ENCODE results near the gene MACROD1. TPM values are rescaled to one million over a fixed set of nuclear protein-coding genes. Genes with fewer than 3 reads are reported as not detected.

The MACROD1 gene
- polyA plus RNA-seq, 2 donors = 25.6 to 75.6 TPM

DNA sequence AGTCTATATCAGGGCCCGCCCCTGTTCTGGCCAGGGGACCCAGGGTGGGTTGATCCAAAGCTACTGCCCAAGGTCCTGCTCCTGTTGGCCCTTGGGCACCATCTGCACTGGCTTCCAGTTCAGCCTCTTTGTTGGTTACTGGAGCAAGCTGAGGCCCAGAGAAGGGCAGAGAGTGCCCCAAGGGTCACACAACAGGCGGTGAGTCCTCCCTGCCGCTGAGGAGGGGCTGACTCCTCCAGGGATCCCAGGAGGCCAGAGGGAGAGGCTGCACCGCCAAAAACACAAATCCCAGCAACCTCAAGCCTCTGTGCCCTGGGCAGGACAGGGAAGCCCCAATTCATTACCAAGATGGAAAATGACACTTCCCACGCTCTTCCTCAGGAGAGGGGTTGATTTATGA is 61.3 kb downstream of the MACROD1 start:
- Histone ChIP-seq H3K36me3 (ENCODE audit: control insufficient read depth in 2 of 2, insufficient read depth in 2 of 2, low read length in 1 of 2) (no peaks in the 10 kb centered on the region), H3K4me3 (ENCODE audit: low read depth in 1 of 2, low read length in 2 of 2) (no peak overlapping the region), H3K4me1 (ENCODE audit: control insufficient read depth in 2 of 2, insufficient read depth in 2 of 2, low read length in 1 of 2) (peaks cover 0 to 2% of the 10 kb centered on the region in 2 donors), H3K9me3 (ENCODE audit: control insufficient read depth in 2 of 2, insufficient read depth in 1 of 2, low read depth in 1 of 2, low read length in 1 of 2) (no peaks in the 10 kb centered on the region), H3K27ac (ENCODE audit: low read depth in 2 of 2, low read length in 1 of 2) (no peak overlapping the region), H3K27me3 (ENCODE audit: control insufficient read depth in 1 of 2, insufficient read depth in 2 of 2, low read length in 2 of 2) (no peaks in the 10 kb centered on the region)
- 89 to 91% methylated on average over 5 of the region's 5 CpGs for WGBS, 2 donors

DNA sequence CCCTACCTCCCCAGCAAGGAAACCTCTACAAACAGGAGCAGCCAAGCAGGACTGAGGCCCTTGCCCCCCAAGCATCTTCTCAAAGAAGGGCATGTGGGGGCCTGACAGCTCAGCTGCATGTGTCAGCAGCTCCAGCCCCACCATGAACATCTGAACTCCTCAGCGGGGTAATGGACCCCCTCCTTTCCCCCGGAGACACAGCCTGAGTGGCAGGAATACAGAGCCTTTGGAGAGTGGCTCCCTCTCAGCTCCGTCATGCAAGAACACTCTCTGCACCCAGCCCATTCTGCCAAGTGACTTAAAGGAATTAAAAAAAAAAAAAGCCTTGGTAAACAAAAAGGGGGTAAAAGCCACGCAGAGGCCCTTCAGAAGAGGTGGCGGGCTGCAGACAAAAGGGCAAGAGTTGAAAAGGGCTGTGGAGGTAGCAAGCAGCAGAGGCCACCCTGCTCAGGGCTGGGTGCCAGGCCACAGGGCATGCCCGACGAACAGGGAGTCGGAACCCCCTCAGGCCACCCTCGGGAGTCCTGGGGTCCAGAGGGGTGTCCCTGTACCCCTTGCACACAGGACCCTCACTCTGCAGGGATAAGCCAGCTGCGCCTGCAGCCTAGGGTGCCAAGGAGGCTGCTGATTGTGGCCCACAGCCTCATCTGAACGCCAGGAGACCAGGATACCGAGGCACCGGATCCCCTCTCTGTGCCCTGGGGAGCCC is 62.5 kb downstream of the MACROD1 start:
- Histone ChIP-seq H3K9me3 (ENCODE audit: control insufficient read depth in 2 of 2, insufficient read depth in 1 of 2, low read depth in 1 of 2, low read length in 1 of 2) (no peaks in the 10 kb centered on the region), H3K27me3 (ENCODE audit: control insufficient read depth in 1 of 2, insufficient read depth in 2 of 2, low read length in 2 of 2) (no peaks in the 10 kb centered on the region), H3K4me3 (ENCODE audit: low read depth in 1 of 2, low read length in 2 of 2) (no peak overlapping the region), H3K27ac (ENCODE audit: low read depth in 2 of 2, low read length in 1 of 2) (no peak overlapping the region), H3K4me1 (ENCODE audit: control insufficient read depth in 2 of 2, insufficient read depth in 2 of 2, low read length in 1 of 2) (peaks cover 0 to 2% of the 10 kb centered on the region in 2 donors), H3K36me3 (ENCODE audit: control insufficient read depth in 2 of 2, insufficient read depth in 2 of 2, low read length in 1 of 2) (no peaks in the 10 kb centered on the region)
- WGBS, 2 donors = 81 to 84% methylated on average over 13 of the region's 13 CpGs

DNA sequence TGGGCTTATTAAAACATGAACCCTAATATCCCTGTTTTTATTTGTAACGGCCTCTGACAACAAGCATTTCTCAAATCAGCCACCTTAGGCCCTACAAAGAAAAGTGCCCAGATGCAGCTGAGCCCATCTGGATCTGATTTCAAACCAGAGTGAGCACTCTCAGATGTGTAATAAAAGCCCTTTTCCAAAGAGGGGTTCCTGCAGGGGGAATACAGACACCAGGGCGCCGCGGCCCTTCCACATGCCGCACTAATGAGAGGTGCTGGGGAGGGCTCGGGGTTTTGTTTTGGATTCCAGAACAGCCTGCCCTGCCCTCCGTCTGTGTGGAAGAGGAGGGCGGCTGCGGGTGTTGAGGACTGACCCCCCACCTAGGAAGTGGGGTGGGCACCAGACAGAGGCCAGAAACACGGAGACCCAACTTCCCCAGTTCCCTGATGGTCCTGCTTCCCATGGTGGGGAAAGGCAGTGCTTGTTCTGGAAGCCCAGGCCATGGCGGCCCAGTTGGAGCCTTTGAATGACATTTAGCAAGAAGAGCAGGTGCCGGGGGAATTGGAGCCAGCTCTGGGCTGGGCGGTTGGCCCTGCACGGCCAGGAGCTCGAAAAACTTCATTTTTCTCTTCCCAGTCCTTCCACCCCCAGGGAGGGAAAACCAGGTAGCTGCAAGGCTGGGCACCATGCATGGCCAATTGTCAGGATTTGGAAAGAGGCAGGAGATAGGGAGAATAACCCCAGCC is 63.7 kb downstream of the MACROD1 start:
- H3K36me3 ChIP-seq (ENCODE audit: control insufficient read depth in 2 of 2, insufficient read depth in 2 of 2, low read length in 1 of 2) = no peaks in the 10 kb centered on the region
- no peaks in the 10 kb centered on the region for H3K9me3 ChIP-seq (ENCODE audit: control insufficient read depth in 2 of 2, insufficient read depth in 1 of 2, low read depth in 1 of 2, low read length in 1 of 2)
- H3K4me1 ChIP-seq (ENCODE audit: control insufficient read depth in 2 of 2, insufficient read depth in 2 of 2, low read length in 1 of 2) = peaks cover 0 to 2% of the 10 kb centered on the region in 2 donors
- H3K27ac ChIP-seq (ENCODE audit: low read depth in 2 of 2, low read length in 1 of 2) = no peak overlapping the region
- H3K27me3 ChIP-seq (ENCODE audit: control insufficient read depth in 1 of 2, insufficient read depth in 2 of 2, low read length in 2 of 2) = no peaks in the 10 kb centered on the region
- WGBS, 2 donors = 85 to 91% methylated on average over 15 of the region's 15 CpGs
- no peak overlapping the region for H3K4me3 ChIP-seq (ENCODE audit: low read depth in 1 of 2, low read length in 2 of 2)

DNA sequence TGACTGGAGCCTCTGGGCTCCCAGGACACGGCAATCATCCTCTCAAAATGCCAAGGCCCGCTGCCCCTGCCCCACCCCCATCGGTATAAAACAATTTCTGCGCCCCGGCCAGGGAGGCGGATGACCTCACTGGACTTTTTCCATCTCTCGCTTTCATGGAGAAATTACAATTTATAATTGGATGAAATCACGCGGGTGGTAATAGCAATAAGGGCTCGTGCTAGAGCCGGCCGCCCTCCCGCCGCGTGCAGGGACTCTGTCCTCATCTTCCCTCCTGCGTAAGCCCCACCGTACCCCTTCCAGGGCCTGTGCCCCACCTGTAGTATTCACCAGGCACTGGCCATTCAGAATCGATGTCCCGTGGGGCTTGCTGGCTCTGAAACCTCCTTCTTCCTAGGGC is 64.5 kb downstream of the MACROD1 start:
- Histone ChIP-seq H3K9me3 (ENCODE audit: control insufficient read depth in 2 of 2, insufficient read depth in 1 of 2, low read depth in 1 of 2, low read length in 1 of 2) (no peaks in the 10 kb centered on the region), H3K4me1 (ENCODE audit: control insufficient read depth in 2 of 2, insufficient read depth in 2 of 2, low read length in 1 of 2) (peaks cover 0 to 2% of the 10 kb centered on the region in 2 donors), H3K36me3 (ENCODE audit: control insufficient read depth in 2 of 2, insufficient read depth in 2 of 2, low read length in 1 of 2) (peaks cover 0 to 2% of the 10 kb centered on the region in 2 donors), H3K27me3 (ENCODE audit: control insufficient read depth in 1 of 2, insufficient read depth in 2 of 2, low read length in 2 of 2) (no peaks in the 10 kb centered on the region), H3K4me3 (ENCODE audit: low read depth in 1 of 2, low read length in 2 of 2) (no peak overlapping the region), H3K27ac (ENCODE audit: low read depth in 2 of 2, low read length in 1 of 2) (no peak overlapping the region)
- WGBS, 2 donors = 90 to 91% methylated on average over 19 of the region's 19 CpGs

DNA sequence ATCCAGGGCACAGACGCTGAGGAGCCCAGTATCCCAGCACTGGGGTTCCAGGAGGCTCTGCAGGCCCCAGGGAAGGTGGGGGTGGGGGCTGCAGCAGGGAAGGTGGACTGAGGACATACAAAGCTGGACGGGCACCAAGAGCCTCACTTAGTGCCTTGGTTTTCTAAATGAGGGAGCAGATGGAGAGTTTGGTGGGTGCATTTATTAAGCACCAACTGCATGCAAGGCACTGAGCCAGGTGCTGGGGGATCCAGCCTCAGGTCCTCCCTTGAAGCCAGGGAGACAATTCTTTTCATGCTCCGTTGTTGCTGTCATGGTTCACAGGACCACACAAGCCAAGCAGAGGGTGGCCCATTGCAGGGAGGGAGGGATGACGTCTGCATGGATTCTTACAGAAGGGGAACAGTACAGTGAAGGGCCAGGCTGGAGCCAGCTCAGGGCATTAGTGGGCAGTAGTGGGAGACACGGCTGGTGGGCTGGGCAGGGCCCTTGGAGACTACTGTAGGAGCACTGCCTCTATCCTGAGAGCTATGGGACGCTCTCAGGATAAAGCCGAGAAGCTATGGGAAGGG is 65.0 kb downstream of the MACROD1 start:
- H3K9me3 ChIP-seq (ENCODE audit: control insufficient read depth in 2 of 2, insufficient read depth in 1 of 2, low read depth in 1 of 2, low read length in 1 of 2) = no peaks in the 10 kb centered on the region
- H3K27me3 ChIP-seq (ENCODE audit: control insufficient read depth in 1 of 2, insufficient read depth in 2 of 2, low read length in 2 of 2) = no peaks in the 10 kb centered on the region
- peaks cover 0 to 2% of the 10 kb centered on the region in 2 donors for H3K4me1 ChIP-seq (ENCODE audit: control insufficient read depth in 2 of 2, insufficient read depth in 2 of 2, low read length in 1 of 2)
- peaks cover 0 to 2% of the 10 kb centered on the region in 2 donors for H3K36me3 ChIP-seq (ENCODE audit: control insufficient read depth in 2 of 2, insufficient read depth in 2 of 2, low read length in 1 of 2)
- no peak overlapping the region for H3K27ac ChIP-seq (ENCODE audit: low read depth in 2 of 2, low read length in 1 of 2)
- no peak overlapping the region for H3K4me3 ChIP-seq (ENCODE audit: low read depth in 1 of 2, low read length in 2 of 2)
- 82 to 90% methylated on average over 7 of the region's 7 CpGs for WGBS, 2 donors

DNA sequence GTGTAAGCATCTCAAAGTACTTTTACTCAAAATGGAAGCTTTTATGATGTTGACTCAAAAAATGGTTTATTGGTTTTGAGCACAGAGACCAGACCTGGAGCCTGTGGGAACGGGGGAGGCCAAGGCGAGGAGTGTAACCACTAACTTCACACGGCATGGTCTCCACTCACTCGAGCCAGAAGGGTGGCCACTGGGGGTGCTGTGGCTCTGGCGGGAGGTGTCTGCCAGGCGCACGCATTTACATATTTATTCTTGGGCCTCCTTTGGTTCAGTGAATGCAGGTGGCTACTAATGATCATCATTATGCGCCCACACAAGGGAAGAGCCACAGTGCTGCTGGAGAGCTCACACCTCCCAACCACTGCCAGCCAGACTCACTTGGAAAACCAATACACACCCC is 65.6 kb downstream of the MACROD1 start:
- H3K4me3 ChIP-seq (ENCODE audit: low read depth in 1 of 2, low read length in 2 of 2) = no peak overlapping the region
- 79 to 85% methylated on average over 8 of the region's 8 CpGs for WGBS, 2 donors
- peaks cover 0 to 2% of the 10 kb centered on the region in 2 donors for H3K36me3 ChIP-seq (ENCODE audit: control insufficient read depth in 2 of 2, insufficient read depth in 2 of 2, low read length in 1 of 2)
- H3K9me3 ChIP-seq (ENCODE audit: control insufficient read depth in 2 of 2, insufficient read depth in 1 of 2, low read depth in 1 of 2, low read length in 1 of 2) = no peaks in the 10 kb centered on the region
- no peaks in the 10 kb centered on the region for H3K27me3 ChIP-seq (ENCODE audit: control insufficient read depth in 1 of 2, insufficient read depth in 2 of 2, low read length in 2 of 2)
- H3K4me1 ChIP-seq (ENCODE audit: control insufficient read depth in 2 of 2, insufficient read depth in 2 of 2, low read length in 1 of 2) = peaks cover 0 to 2% of the 10 kb centered on the region in 2 donors
- no peak overlapping the region for H3K27ac ChIP-seq (ENCODE audit: low read depth in 2 of 2, low read length in 1 of 2)

DNA sequence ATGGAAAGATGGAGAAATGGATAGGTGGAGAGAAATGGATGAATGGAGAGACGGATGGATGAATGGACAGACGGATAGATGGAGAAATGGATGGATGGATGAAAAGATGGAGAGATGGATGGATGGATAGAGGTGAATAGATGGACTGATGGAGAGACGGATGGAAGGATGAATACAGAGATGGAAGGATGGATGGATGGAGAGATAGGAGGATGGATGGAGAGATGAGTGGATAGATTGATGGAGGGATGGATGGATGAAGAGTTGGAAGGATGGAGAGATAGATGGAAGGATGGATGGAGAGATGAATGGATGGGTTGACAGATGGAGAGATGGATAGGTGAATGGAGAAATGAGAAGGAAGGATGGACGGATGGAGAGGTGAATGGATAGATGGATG is 66.5 kb downstream of the MACROD1 start:
- H3K9me3 ChIP-seq (ENCODE audit: control insufficient read depth in 2 of 2, insufficient read depth in 1 of 2, low read depth in 1 of 2, low read length in 1 of 2) = no peaks in the 10 kb centered on the region
- H3K27me3 ChIP-seq (ENCODE audit: control insufficient read depth in 1 of 2, insufficient read depth in 2 of 2, low read length in 2 of 2) = no peaks in the 10 kb centered on the region
- WGBS, 2 donors = 71 to 97% methylated on average over 4 of the region's 4 CpGs
- H3K4me1 ChIP-seq (ENCODE audit: control insufficient read depth in 2 of 2, insufficient read depth in 2 of 2, low read length in 1 of 2) = peaks cover 0 to 4% of the 10 kb centered on the region in 2 donors
- H3K36me3 ChIP-seq (ENCODE audit: control insufficient read depth in 2 of 2, insufficient read depth in 2 of 2, low read length in 1 of 2) = peaks cover 0 to 2% of the 10 kb centered on the region in 2 donors
- H3K27ac ChIP-seq (ENCODE audit: low read depth in 2 of 2, low read length in 1 of 2) = no peak overlapping the region
- H3K4me3 ChIP-seq (ENCODE audit: low read depth in 1 of 2, low read length in 2 of 2) = no peak overlapping the region

DNA sequence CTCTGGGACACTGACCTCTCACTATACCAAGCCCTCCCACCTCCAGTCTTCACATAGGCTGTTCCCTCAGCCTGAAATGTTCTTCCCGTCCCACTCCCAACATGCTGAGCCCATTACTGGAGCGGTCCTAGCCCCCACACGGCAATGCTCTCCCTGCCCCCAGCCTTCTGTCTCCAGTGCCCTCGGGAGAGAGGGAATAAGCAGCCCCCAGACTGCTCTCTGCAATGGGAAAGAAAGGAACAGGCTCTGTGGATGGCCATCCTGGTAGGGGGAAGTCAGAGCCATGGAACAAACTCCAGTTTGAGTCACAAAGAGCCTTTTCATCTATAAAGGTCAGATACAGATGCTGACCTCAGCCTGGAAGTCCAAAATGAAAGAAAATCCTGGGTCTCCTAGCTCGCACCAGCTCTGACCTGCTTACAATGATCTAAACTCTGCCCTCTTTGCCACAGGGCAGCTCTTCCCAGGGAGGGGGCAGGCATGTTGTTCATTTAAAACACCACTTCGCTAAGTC is 67.5 kb downstream of the MACROD1 start:
- Histone ChIP-seq H3K4me1 (ENCODE audit: control insufficient read depth in 2 of 2, insufficient read depth in 2 of 2, low read length in 1 of 2) (peaks cover under 1 to 7% of the 10 kb centered on the region in 2 donors), H3K27ac (ENCODE audit: low read depth in 2 of 2, low read length in 1 of 2) (no peak overlapping the region), H3K9me3 (ENCODE audit: control insufficient read depth in 2 of 2, insufficient read depth in 1 of 2, low read depth in 1 of 2, low read length in 1 of 2) (no peaks in the 10 kb centered on the region), H3K36me3 (ENCODE audit: control insufficient read depth in 2 of 2, insufficient read depth in 2 of 2, low read length in 1 of 2) (peaks cover 0 to 2% of the 10 kb centered on the region in 2 donors), H3K4me3 (ENCODE audit: low read depth in 1 of 2, low read length in 2 of 2) (no peak overlapping the region), H3K27me3 (ENCODE audit: control insufficient read depth in 1 of 2, insufficient read depth in 2 of 2, low read length in 2 of 2) (no peaks in the 10 kb centered on the region)
- WGBS, 2 donors = 67 to 87% methylated on average over 6 of the region's 6 CpGs

DNA sequence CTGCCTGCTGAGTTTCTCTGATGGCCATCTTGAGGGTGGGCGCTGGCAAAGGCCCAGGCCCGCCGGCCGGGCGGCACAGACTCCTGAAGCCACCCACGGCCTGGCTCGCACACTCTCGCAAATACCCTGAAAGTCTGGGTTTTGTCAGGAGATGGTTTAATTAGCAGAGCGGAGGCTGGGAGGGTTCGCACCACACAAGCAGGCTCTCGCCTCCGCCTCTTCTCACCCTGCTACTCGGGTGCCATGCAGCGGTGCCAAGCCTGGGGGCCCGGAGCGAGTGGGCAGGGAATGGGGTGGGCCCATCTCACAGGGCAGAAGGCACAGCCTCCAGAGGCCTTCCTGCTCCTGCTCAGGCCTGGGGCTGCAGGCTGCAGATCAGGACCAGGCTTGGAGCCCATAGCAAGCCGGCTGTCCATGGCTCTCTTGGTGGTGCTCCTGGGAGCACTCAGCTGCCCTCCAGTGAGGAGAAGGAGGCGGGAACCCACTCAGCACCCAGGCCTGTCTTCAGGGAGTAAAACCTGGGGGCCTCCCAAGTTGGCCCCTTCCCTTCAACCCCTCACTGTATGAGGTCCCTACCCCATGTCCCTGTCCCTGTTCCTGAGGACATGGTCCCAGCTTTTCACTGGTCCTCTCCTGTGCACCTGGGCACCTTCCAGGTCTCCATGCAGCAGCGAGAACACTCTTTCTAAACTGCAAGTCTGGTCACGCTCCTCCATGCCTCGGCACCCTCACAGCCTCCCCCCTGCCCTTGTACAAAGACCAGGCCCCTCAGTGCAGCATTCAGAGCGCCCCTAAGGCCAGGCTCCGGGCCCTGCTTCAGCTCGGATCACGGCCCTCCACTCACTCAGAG is 68.2 kb downstream of the MACROD1 start:
- Histone ChIP-seq H3K27ac (ENCODE audit: low read depth in 2 of 2, low read length in 1 of 2) (no peak overlapping the region), H3K4me3 (ENCODE audit: low read depth in 1 of 2, low read length in 2 of 2) (no peak overlapping the region), H3K27me3 (ENCODE audit: control insufficient read depth in 1 of 2, insufficient read depth in 2 of 2, low read length in 2 of 2) (no peaks in the 10 kb centered on the region), H3K9me3 (ENCODE audit: control insufficient read depth in 2 of 2, insufficient read depth in 1 of 2, low read depth in 1 of 2, low read length in 1 of 2) (no peaks in the 10 kb centered on the region), H3K36me3 (ENCODE audit: control insufficient read depth in 2 of 2, insufficient read depth in 2 of 2, low read length in 1 of 2) (peaks cover 0 to 2% of the 10 kb centered on the region in 2 donors), H3K4me1 (ENCODE audit: control insufficient read depth in 2 of 2, insufficient read depth in 2 of 2, low read length in 1 of 2) (peaks cover 2 to 5% of the 10 kb centered on the region in 2 donors)
- 71 to 72% methylated on average over 25 of the region's 25 CpGs for WGBS, 2 donors
